Cardiac muscle cell (in vitro differentiated cells and primary cell): ENCODE measurements around the gene VEPH1. TPM values are rescaled to one million over a fixed set of nuclear protein-coding genes. Genes with fewer than 3 reads are reported as not detected.

ENCODE experiments used
- DNase-seq, 2 donors: peaks; one replicate each; pipeline versions ENCODE4 v3.0.0 to v3.0.0-alpha.2; 2010 to 2017; ENCODE audit warnings: low read depth in 1 of 2, low spot score in 1 of 2
- H3K27ac ChIP-seq: fragments of 200-600 bp; sonication (generic); 2 replicates; pipeline ENCODE4 v1.5.1; 2016
- H3K27me3 ChIP-seq: fragments of 200-600 bp; sonication (generic); 2 replicates; pipeline ENCODE4 v1.6.0; 2016; ENCODE audit warnings: control low read depth
- H3K36me3 ChIP-seq: fragments of 200-600 bp; sonication (generic); 2 replicates; pipeline ENCODE4 v1.5.1; 2016; ENCODE audit warnings: control low read depth
- H3K4me1 ChIP-seq: fragments of 200-600 bp; sonication (generic); 2 replicates; pipeline ENCODE4 v1.8.1; 2017; ENCODE audit warnings: low read depth, mild to moderate bottlenecking, mixed run types
- H3K4me3 ChIP-seq: fragments of 200-600 bp; sonication (generic); 2 replicates; pipeline ENCODE4 v1.5.1; 2016; ENCODE audit warnings: mild to moderate bottlenecking
- H3K9me3 ChIP-seq: fragments of 200-600 bp; sonication (generic); 2 replicates; pipeline ENCODE4 v1.5.1; 2017; ENCODE audit warnings: low read depth, mild to moderate bottlenecking, control low read depth
- CTCF ChIP-seq: IDR thresholded peaks from 2 replicates; pipeline ENCODE4 v1.5.1; 2012; ENCODE audit warnings: low read depth, mild to moderate bottlenecking, low read length
- polyA plus RNA-seq: library from polyadenylated mRNA; unstranded; fragments of >200 nt; fragmentation: Nextera tagmentation; extraction: Ambion mirVana; gene quantifications from 2 replicates; pipeline ENCODE4 v1.2.1, GENCODE V29; 2016
- total RNA-seq: library from RNA; depleted of rRNA; stranded (reverse); fragments of >200 nt; gene quantifications from 2 replicates; pipeline ENCODE4 v1.2.3, GENCODE V29; 2016

VEPH1 gene
- total and polyA plus RNA-seq, 2 experiments from 2014 or later, result 1.1 to 1.7 TPM

DNA sequence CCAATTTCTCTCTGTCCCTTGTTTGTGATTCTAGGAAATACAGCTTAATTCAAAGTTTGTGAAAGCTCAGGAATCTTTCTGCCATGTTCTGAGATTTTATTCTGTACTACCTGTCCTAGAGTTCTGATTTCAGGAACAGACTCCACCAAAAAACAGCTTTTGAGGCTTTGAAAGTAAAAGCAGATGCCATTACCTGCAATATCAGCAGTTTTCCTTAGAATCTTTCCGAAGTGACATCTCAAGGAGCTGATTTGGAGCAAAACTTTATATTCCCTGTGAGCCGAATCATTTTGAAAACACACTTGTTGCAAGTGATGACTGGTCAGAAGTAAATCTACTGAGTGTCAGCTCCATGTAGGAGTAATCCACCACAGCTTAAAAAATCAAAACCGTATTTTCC, 284.0 kb downstream of the VEPH1 start:
- no peak overlapping the region for H3K4me3 ChIP-seq
- H3K36me3 ChIP-seq, result no peaks in the 10 kb centered on the region
- DNase-seq, result no peak
- TF ChIP-seq CTCF, result no peak
- H3K4me1 ChIP-seq, result no peaks in the 10 kb centered on the region
- no peaks in the 10 kb centered on the region for H3K9me3 ChIP-seq
- no peaks in the 10 kb centered on the region for H3K27me3 ChIP-seq
- H3K27ac ChIP-seq, result no peak overlapping the region

Other genes starting within 250 kb of the VEPH1 start
- gene PTX3, start 66.6 kb downstream of the VEPH1 start, total RNA-seq, result 1.3 and 1.7 TPM in 2 replicates
- 0.71 and 1.6 TPM in 2 replicates for gene PTX3, start 66.6 kb downstream of the VEPH1 start, polyA plus RNA-seq